Measurements from ENCODE around the gene EMP3. TPM values are rescaled to one million over a fixed set of nuclear protein-coding genes. Genes with fewer than 3 reads are reported as not detected.

Gene EMP3
- total and polyA plus RNA-seq, 2 of the 13 experiments (the other 11 are each of a cell fraction or from before 2014, with no cell fraction given) = 2.2 to 7.8 TPM

- TF ChIP-seq SSRP1 (CRISPR knock-in tag; IDR thresholded peaks at IDR 0.05) = peak; percentile 66; the same call in 1 of the 2 replicates
- no peak for TF ChIP-seq MXD4 (CRISPR knock-in tag; IDR thresholded peaks at IDR 0.05)
- TF ChIP-seq NCOA5 (CRISPR knock-in tag; IDR thresholded peaks at IDR 0.05) = no peak
- TF ChIP-seq ZFX (CRISPR knock-in tag; IDR thresholded peaks at IDR 0.05; ENCODE audit: low read depth) = peak; percentile 32; the same call in 1 of the 2 replicates
- TF ChIP-seq AHDC1 (CRISPR knock-in tag; IDR thresholded peaks at IDR 0.05; ENCODE audit: borderline replicate concordance) = no peak
- TF ChIP-seq ZMYM2 (CRISPR knock-in tag; IDR thresholded peaks at IDR 0.05) = 0 out of 2 replicates have a peak, but pooled peaks have one; percentile 63
- TF ChIP-seq ZNF280B (CRISPR knock-in tag; IDR thresholded peaks at IDR 0.05; ENCODE audit: borderline replicate concordance) = 0 out of 2 replicates have a peak, but pooled peaks have one; percentile 26
- no peak for TF ChIP-seq ZBTB33 (CRISPR knock-in tag; IDR thresholded peaks at IDR 0.05)
- TF ChIP-seq GABPB1 (CRISPR knock-in tag; IDR thresholded peaks at IDR 0.05) = peak; percentile 27; the same call in 1 of the 2 replicates
- TF ChIP-seq ZNF274 (CRISPR knock-in tag; IDR thresholded peaks at IDR 0.05) = 0 out of 2 replicates have a peak, but pooled peaks have one; percentile 34
- TF ChIP-seq ZNF768 (CRISPR knock-in tag; IDR thresholded peaks at IDR 0.05) = peak; percentile 49; the same call in 1 of the 2 replicates
- TF ChIP-seq MIER2 (CRISPR knock-in tag; IDR thresholded peaks at IDR 0.05) = no peak
Measured at GRCh38 chr19:48351341-48351752, 26.0 kb downstream of the EMP3 start (continued).
